ENCODE measurements around the gene SPC25. TPM values are rescaled to one million over a fixed set of nuclear protein-coding genes. Genes with fewer than 3 reads are reported as not detected.

Gene SPC25
- total and polyA plus RNA-seq, 9 of the 15 experiments (the other 6 are each of a cell fraction or from before 2014, with no cell fraction given): 44.8 to 100 (median 75.0) TPM

GRCh38 chr2:168901003-168901402, 10.8 kb upstream of the SPC25 start, which contains the start of gene G6PC2 (continued):
- no peak for TF ChIP-seq E2F1 (CRISPR knock-in tag; IDR thresholded peaks at IDR 0.05)

- in situ Hi-C loops (cut with MboI) (no loop called here), intact Hi-C loops (cut with micrococcal nuclease) (no loop called here)
- Histone ChIP-seq H3K4me2 (ENCODE audit: insufficient read depth, low read length) (no peak overlapping the region), H3K27me3 (ENCODE audit: control insufficient read depth in 2 of 2, insufficient read depth in 2 of 2, low read length in 2 of 2) (no peaks in the 10 kb centered on the region), H3K4me3 (no peak overlapping the region), H3K9me1 (ENCODE audit: control insufficient read depth, insufficient read depth, low read length) (no peaks in the 10 kb centered on the region), H3K9ac (ENCODE audit: insufficient read depth in 1 of 2, low read depth in 2 of 2, low read length in 2 of 2) (no peak overlapping the region), H3K27ac (ENCODE audit: extremely low read depth, low read depth, low read length) (no peak overlapping the region), H3K79me2 (ENCODE audit: control insufficient read depth, insufficient read depth, low read length) (no peaks in the 10 kb centered on the region), H3K36me3 (ENCODE audit: control insufficient read depth, insufficient read depth, low read length) (no peaks in the 10 kb centered on the region), H4K20me1 (replicated peaks; ENCODE audit: control insufficient read depth, insufficient read depth, low read length) (no peaks in the 10 kb centered on the region), H2AFZ (ENCODE audit: low read depth, low read length) (no peak overlapping the region), H3K9me3 (replicated peaks; ENCODE audit: control insufficient read depth, insufficient read depth, low read depth, low read length) (no peaks in the 10 kb centered on the region), H3K4me1 (replicated peaks in 1 of 2; ENCODE audit: control insufficient read depth in 2 of 2, insufficient read depth in 2 of 2, low read length in 2 of 2) (peaks cover 0 to 6% of the 10 kb centered on the region in 2 experiments; a peak in 2 of 5 replicates)
- TF ChIP-seq ZNF274 (IDR thresholded peaks at IDR 0.05; ENCODE audit: borderline replicate concordance, low read depth, low read length) (peak; percentile 60; the same call in 1 of the 2 replicates), ZNF253 (CRISPR knock-in tag; conservative IDR thresholded peaks at IDR 0.05) (no peak)
- ChIA-PET POLR2A (no interaction called here), CTCF (ENCODE audit: low intra/inter-chr PET ratio) (no interaction called here)
- ATAC-seq (no peak), FAIRE-seq (no peak), DNase-seq (ENCODE audit: extremely low read depth in 1 of 4, low spot score in 3 of 4) (no peak)
- WGBS (ENCODE audit: insufficient coverage, low coverage, missing lambda C conversion rate): 17% methylated on average over 1 of the region's 1 CpG
- no TSS peak for BruUV-seq (replicated peaks)
Observed at GRCh38 chr2:168897449-168897848, 7.2 kb upstream of the SPC25 start.

Data from K562 (cell line).